GM18499 (cell line): ENCODE data around the gene CCDC187.

Source experiments
- ATAC-seq: cut with Tn5 transposase; IDR thresholded peaks from one replicate; pipeline ENCODE4 v1.9.1; 2021; ENCODE audit warnings: moderate number of reproducible peaks; ENCODE audit not compliant: insufficient read depth, unreplicated experiment

The CCDC187 gene

GRCh38 chr9:136340356-136341041 lies 36.6 kb upstream of the CCDC187 start:
- ATAC-seq: no peak

GRCh38 chr9:136339958-136340310 lies 36.0 kb upstream of the CCDC187 start:
- no peak for ATAC-seq

GRCh38 chr9:136339173-136339957 lies 35.5 kb upstream of the CCDC187 start:
- no peak for ATAC-seq

GRCh38 chr9:136338511-136338910 lies 34.6 kb upstream of the CCDC187 start:
- ATAC-seq: no peak

GRCh38 chr9:136337416-136338395 lies 33.8 kb upstream of the CCDC187 start:
- no peak for ATAC-seq

- no peak for ATAC-seq
Measured at GRCh38 chr9:136336881-136337280, 33.0 kb upstream of the CCDC187 start.

GRCh38 chr9:136336156-136336870 lies 32.4 kb upstream of the CCDC187 start:
- no peak for ATAC-seq

GRCh38 chr9:136335296-136336155 lies 31.6 kb upstream of the CCDC187 start:
- no peak for ATAC-seq

GRCh38 chr9:136334541-136334940 lies 30.6 kb upstream of the CCDC187 start:
- ATAC-seq: no peak

GRCh38 chr9:136333486-136333885 lies 29.6 kb upstream of the CCDC187 start:
- ATAC-seq: no peak

- ATAC-seq: no peak
Measured at GRCh38 chr9:136333045-136333444, 29.2 kb upstream of the CCDC187 start.

GRCh38 chr9:136332482-136332983 lies 28.6 kb upstream of the CCDC187 start:
- ATAC-seq: no peak

GRCh38 chr9:136331556-136332481 lies 27.9 kb upstream of the CCDC187 start:
- no peak for ATAC-seq

GRCh38 chr9:136331030-136331429 lies 27.1 kb upstream of the CCDC187 start:
- no peak for ATAC-seq

- ATAC-seq: no peak
Measured at GRCh38 chr9:136330406-136330990, 26.6 kb upstream of the CCDC187 start.

- ATAC-seq: no peak
Measured at GRCh38 chr9:136329636-136330405, 25.9 kb upstream of the CCDC187 start.

- ATAC-seq: no peak
Measured at GRCh38 chr9:136329211-136329627, 25.3 kb upstream of the CCDC187 start.
